Prostate gland (tissue), 2 donors: Measurements from ENCODE around the gene DLG2.

Experiments used
- CTCF ChIP-seq, 4 experiments: fragments of 200-600 bp in 2 of 4; fragments of 450-650 bp in 2 of 4; sonication (generic) in 2 of 4; IDR thresholded peaks; 1 replicate in 3 of 4; 2 replicates in 1 of 4; pipeline ENCODE4 v1.5.1; 2016 to 2019; ENCODE audit warnings: antibody characterized with exemption in 4 of 4, mild to moderate bottlenecking in 2 of 4, moderate library complexity in 2 of 4
- POLR2A ChIP-seq: fragments of 450-650 bp; IDR thresholded peaks from one replicate; pipeline ENCODE4 v1.6.1; 2016; ENCODE audit warnings: antibody characterized with exemption, mild to moderate bottlenecking

- TF ChIP-seq POLR2A (no peak), CTCF (IDR thresholded peaks at IDR 0.05) (no peak)
Measured at GRCh38 chr11:85589373-85589772, 37.8 kb downstream of the DLG2 start.
